SK-N-MC (cell line): ENCODE measurements around the gene MACIR.

Experiments
- EZH2 ChIP-seq: fragments of 200-600 bp; sonication (generic); IDR thresholded peaks from one replicate; pipeline ENCODE4 v1.6.1; 2017; ENCODE audit warnings: antibody characterized with exemption
- POLR2AphosphoS5 ChIP-seq: IDR thresholded peaks from 2 replicates; pipeline ENCODE4 v1.6.1; 2012; ENCODE audit warnings: mild to moderate bottlenecking, low read depth, low read length, borderline replicate concordance

- TF ChIP-seq EZH2 (no peak), POLR2AphosphoS5 (no peak)
Observed at GRCh38 chr5:103264508-103264907, 5.9 kb downstream of the MACIR start.
